T-helper 1 cell treated with Interleukin-12 subunit alpha and Interleukin-12 subunit beta and Interleukin-4 antibody, amounts not matched to agents 30 μg/mL and 1 μg/mL, for 36 hours (primary cell): Measurements from ENCODE around the gene SLC1A1.

ENCODE experiments used
- H3K27ac Mint-ChIP-seq: one replicate; pipeline ENCODE4 v1.8.0; 2021; ENCODE audit warnings: mild to moderate bottlenecking, mixed read lengths
- H3K27me3 Mint-ChIP-seq: one replicate; pipeline ENCODE4 v1.8.0; 2021; ENCODE audit warnings: low read depth, mixed read lengths
- H3K36me3 Mint-ChIP-seq: one replicate; pipeline ENCODE4 v1.8.0; 2021; ENCODE audit warnings: low read depth, mixed read lengths
- H3K4me1 Mint-ChIP-seq: one replicate; pipeline ENCODE4 v1.8.0; 2021; ENCODE audit warnings: low read depth, mixed read lengths
- H3K4me3 Mint-ChIP-seq: one replicate; pipeline ENCODE4 v1.8.0; 2021; ENCODE audit warnings: mild to moderate bottlenecking, moderate library complexity, mixed read lengths
- H3K9me3 Mint-ChIP-seq: one replicate; pipeline ENCODE4 v1.8.0; 2021; ENCODE audit warnings: mixed read lengths

SLC1A1 gene

DNA sequence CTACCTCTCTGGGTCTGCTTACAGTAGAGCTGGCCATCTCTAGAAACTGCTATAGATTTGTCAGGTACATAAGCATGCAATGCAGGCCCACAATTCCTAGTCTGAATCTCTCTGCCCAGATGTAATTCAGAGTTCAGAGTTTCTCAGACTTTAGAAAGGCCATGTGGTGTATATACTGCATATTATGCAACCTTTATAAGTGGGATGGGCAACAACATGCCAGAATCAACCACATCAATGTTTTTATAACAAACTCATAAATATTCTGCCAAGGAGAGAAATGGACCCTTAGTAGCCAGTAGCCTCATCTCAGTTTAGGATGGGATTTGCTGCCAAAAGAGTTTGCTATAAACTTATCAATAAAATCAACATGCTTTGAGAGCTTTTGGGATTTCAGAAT is 78.8 kb downstream of the SLC1A1 start:
- Mint-ChIP-seq H3K36me3 (peaks cover 2% of the 10 kb centered on the region), H3K4me3 (no peak overlapping the region), H3K4me1 (peaks cover 16% of the 10 kb centered on the region), H3K9me3 (no peaks in the 10 kb centered on the region), H3K27ac (no peak overlapping the region), H3K27me3 (no peaks in the 10 kb centered on the region)

DNA sequence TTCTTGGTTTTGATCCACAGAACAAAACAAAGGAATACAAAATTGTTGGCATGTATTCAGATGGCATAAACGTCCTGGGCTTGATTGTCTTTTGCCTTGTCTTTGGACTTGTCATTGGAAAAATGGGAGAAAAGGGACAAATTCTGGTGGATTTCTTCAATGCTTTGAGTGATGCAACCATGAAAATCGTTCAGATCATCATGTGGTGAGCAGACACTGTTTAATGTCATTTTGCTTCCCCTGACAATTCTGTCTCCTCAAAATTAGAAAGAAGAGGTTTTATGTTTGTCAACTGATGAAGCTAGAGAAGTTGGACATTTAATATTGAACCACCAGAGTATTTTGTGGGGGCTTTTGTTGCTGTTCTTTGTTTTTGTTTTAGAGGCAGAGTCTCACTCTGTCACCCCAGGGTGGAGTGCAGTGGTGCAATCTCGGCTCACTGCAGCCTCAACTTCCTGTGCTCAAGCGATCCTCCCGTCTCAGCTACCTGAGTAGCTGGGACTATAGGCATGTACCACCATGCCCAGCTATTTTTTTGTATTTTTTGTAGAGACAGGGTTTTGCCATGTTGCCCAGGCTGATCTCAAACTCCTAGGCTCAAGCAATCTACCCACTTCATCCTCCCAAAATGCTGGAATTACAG is 82.0 kb downstream of the SLC1A1 start:
- peak overlapping the region; percentile 7 for H3K4me3 Mint-ChIP-seq
- no peaks in the 10 kb centered on the region for H3K36me3 Mint-ChIP-seq
- H3K27ac Mint-ChIP-seq, result peak overlapping the region; percentile 39
- H3K4me1 Mint-ChIP-seq, result peaks cover 23% of the 10 kb centered on the region
- H3K9me3 Mint-ChIP-seq, result no peaks in the 10 kb centered on the region
- H3K27me3 Mint-ChIP-seq, result no peaks in the 10 kb centered on the region

GRCh38 chr9:4573176-4573575 is 82.9 kb downstream of the SLC1A1 start:
- Mint-ChIP-seq H3K27me3 (no peaks in the 10 kb centered on the region), H3K36me3 (no peaks in the 10 kb centered on the region), H3K4me3 (no peak overlapping the region), H3K9me3 (no peaks in the 10 kb centered on the region), H3K4me1 (peaks cover 20% of the 10 kb centered on the region), H3K27ac (no peak overlapping the region)

- peaks cover 20% of the 10 kb centered on the region for H3K4me1 Mint-ChIP-seq
- no peaks in the 10 kb centered on the region for H3K36me3 Mint-ChIP-seq
- no peak overlapping the region for H3K27ac Mint-ChIP-seq
- H3K9me3 Mint-ChIP-seq, result no peaks in the 10 kb centered on the region
- H3K4me3 Mint-ChIP-seq, result no peak overlapping the region
- H3K27me3 Mint-ChIP-seq, result no peaks in the 10 kb centered on the region
These were observed 83.5 kb downstream of the SLC1A1 start for GRCh38 chr9:4573634-4574389.

DNA sequence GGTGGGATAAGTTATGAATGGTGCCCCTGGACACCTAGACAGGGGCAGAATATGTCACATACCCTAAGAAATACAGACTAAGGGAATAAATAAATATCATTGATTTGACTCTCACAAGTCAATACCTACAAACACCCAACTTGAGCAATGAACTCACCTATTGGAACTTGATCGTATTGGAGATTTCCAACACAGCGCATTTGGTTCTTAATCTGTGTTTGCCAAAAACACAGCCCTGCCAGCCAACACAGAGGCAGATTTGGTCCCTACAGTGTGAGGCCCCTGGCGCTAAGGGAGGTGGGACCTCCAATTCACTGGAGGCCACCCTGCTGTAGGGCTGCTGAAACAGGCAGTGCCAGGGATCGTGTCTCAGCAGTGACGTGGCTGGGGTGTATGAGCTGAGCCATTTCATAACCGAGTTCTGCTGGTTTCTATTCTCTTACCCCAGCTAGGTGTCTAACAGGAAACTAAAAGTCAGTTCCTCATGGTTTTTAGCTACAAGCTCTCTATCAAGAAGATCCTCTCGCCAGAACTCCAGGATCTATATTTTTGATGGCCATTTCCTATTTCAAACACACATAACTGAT is 84.5 kb downstream of the SLC1A1 start:
- H3K4me3 Mint-ChIP-seq, result no peak overlapping the region
- peak overlapping the region; percentile 60 for H3K27ac Mint-ChIP-seq
- no peaks in the 10 kb centered on the region for H3K9me3 Mint-ChIP-seq
- H3K4me1 Mint-ChIP-seq, result peaks cover 20% of the 10 kb centered on the region
- H3K36me3 Mint-ChIP-seq, result no peaks in the 10 kb centered on the region
- H3K27me3 Mint-ChIP-seq, result no peaks in the 10 kb centered on the region

DNA sequence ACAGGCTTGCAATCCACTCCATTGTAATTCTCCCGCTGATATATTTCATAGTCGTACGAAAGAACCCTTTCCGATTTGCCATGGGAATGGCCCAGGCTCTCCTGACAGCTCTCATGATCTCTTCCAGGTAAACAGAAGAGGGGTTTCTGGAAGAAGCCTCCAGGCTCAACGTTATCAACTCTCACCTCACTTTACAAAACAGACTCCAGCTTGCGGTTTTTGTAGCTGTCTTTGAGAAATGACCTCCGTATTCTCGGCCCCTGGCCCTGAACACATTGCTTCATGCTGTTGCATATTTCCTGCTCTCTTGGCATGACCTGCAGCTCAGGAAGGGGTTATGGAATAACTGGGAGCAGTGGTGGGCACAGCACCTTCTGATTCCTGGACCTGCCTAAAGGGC is 85.7 kb downstream of the SLC1A1 start:
- Mint-ChIP-seq H3K27ac (no peak overlapping the region), H3K4me3 (no peak overlapping the region), H3K36me3 (no peaks in the 10 kb centered on the region), H3K9me3 (no peaks in the 10 kb centered on the region), H3K4me1 (peaks cover 20% of the 10 kb centered on the region), H3K27me3 (no peaks in the 10 kb centered on the region)

GRCh38 chr9:4576448-4576847 is 86.2 kb downstream of the SLC1A1 start:
- Mint-ChIP-seq H3K36me3 (no peaks in the 10 kb centered on the region), H3K4me1 (peaks cover 20% of the 10 kb centered on the region), H3K27ac (no peak overlapping the region), H3K27me3 (no peaks in the 10 kb centered on the region), H3K4me3 (no peak overlapping the region), H3K9me3 (no peaks in the 10 kb centered on the region)

DNA sequence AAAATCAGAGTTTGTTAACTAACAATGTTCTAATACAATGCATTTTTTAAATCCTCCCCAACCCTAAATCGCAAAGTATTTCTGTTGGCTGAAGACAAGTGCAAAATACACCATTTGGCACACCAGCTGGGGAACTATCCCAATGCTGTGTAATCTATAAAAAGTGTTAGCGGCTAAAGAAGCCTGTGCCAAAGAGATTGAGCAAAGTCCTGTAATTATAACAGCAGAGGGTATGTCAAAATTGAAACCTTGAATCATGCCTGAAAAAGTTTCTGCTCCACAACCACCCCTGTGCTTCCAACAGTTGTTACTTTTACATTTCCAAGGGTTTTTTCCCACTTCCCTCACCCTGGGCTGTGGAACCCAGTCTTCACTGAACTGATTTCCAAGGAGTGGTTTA is 88.7 kb downstream of the SLC1A1 start:
- H3K27ac Mint-ChIP-seq, result no peak overlapping the region
- no peak overlapping the region for H3K4me3 Mint-ChIP-seq
- H3K27me3 Mint-ChIP-seq, result no peaks in the 10 kb centered on the region

GRCh38 chr9:4581035-4581760 is 90.9 kb downstream of the SLC1A1 start:
- Mint-ChIP-seq H3K36me3 (no peaks in the 10 kb centered on the region), H3K27me3 (no peaks in the 10 kb centered on the region), H3K9me3 (no peaks in the 10 kb centered on the region), H3K4me1 (no peaks in the 10 kb centered on the region), H3K4me3 (no peak overlapping the region), H3K27ac (no peak overlapping the region)

More for the DNA sequence above, 88.7 kb downstream of the SLC1A1 start:
- Mint-ChIP-seq H3K4me1 (peaks cover 7% of the 10 kb centered on the region), H3K36me3 (no peaks in the 10 kb centered on the region), H3K9me3 (no peaks in the 10 kb centered on the region)

DNA sequence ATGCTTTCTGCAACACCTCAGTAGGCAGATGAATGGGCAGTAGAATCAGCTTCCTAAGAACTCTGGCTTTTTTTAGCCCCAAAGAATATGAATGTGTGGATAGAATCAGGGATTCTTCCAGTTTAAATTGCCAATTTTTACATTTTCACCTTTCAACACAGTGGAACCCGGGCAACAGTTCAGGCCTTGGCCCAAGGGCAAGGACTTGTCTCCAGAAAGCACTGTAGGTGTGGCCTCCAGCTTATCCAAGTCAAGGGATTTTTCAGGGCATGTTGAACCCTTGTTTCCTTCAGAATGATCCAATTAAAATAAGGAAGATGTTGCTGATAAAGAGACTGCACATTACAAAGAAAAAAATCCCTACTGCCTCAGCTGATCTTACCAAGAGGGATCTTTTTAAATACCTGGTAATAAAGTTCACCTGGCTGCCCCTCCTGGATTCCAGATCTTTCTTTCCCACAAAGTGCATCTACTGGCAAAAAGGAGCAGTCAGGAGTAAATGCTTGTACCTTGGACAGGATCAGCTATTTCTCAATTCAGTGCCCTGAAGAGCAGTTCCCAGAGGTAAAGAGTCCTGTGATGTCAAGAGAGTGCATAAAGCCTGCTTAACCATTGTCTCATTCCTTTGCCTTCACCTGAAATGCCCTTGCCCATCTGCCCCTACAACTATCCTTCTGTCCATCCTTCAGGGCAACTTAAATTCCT is 91.7 kb downstream of the SLC1A1 start:
- H3K4me1 Mint-ChIP-seq, result no peaks in the 10 kb centered on the region
- no peak overlapping the region for H3K27ac Mint-ChIP-seq
- H3K9me3 Mint-ChIP-seq, result no peaks in the 10 kb centered on the region
- H3K27me3 Mint-ChIP-seq, result no peaks in the 10 kb centered on the region
- H3K4me3 Mint-ChIP-seq, result no peak overlapping the region
- no peaks in the 10 kb centered on the region for H3K36me3 Mint-ChIP-seq

DNA sequence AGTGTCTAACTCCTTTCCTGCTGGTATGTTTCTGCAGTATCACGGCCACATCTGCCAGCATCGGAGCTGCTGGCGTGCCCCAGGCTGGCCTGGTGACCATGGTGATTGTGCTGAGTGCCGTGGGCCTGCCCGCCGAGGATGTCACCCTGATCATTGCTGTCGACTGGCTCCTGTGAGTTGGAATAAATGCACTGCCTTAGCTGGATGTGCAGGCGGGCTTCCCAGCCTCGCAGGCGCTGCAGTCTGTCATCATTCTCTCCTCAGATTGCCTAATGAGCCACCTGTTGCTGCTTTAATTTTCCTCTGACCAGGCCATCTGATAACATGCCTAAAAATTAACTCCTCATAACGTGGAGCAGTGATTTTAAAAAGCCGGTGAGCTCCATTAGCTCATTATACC is 92.7 kb downstream of the SLC1A1 start:
- Mint-ChIP-seq H3K27me3 (no peaks in the 10 kb centered on the region), H3K4me3 (no peak overlapping the region), H3K27ac (no peak overlapping the region), H3K4me1 (no peaks in the 10 kb centered on the region), H3K9me3 (no peaks in the 10 kb centered on the region), H3K36me3 (no peaks in the 10 kb centered on the region)

GRCh38 chr9:4584636-4585035 is 94.4 kb downstream of the SLC1A1 start:
- Mint-ChIP-seq H3K27me3 (no peaks in the 10 kb centered on the region), H3K36me3 (no peaks in the 10 kb centered on the region), H3K9me3 (no peaks in the 10 kb centered on the region), H3K4me1 (no peaks in the 10 kb centered on the region), H3K4me3 (no peak overlapping the region), H3K27ac (no peak overlapping the region)

GRCh38 chr9:4585135-4585534 is 94.9 kb downstream of the SLC1A1 start:
- Mint-ChIP-seq H3K4me1 (no peaks in the 10 kb centered on the region), H3K27ac (no peak overlapping the region), H3K9me3 (no peaks in the 10 kb centered on the region), H3K27me3 (no peaks in the 10 kb centered on the region), H3K4me3 (no peak overlapping the region), H3K36me3 (no peaks in the 10 kb centered on the region)

GRCh38 chr9:4588721-4589120 is 98.5 kb downstream of the SLC1A1 start:
- no peak overlapping the region for H3K4me3 Mint-ChIP-seq
- H3K4me1 Mint-ChIP-seq, result no peaks in the 10 kb centered on the region
- H3K9me3 Mint-ChIP-seq, result no peaks in the 10 kb centered on the region
- H3K27ac Mint-ChIP-seq, result no peak overlapping the region
- H3K36me3 Mint-ChIP-seq, result no peaks in the 10 kb centered on the region
- H3K27me3 Mint-ChIP-seq, result peaks cover 6% of the 10 kb centered on the region
